HEK293 (cell line): ENCODE data around the gene EXOSC2.

ENCODE experiments used
- CTCF ChIA-PET: fragments of 350-600 bp; formaldehyde crosslinking; extraction: SDS; loops from one replicate; lab custom pipeline; 2021; ENCODE audit warnings: antibody characterized with exemption; lab: Yijun Ruan, JAX
- POLR2A ChIA-PET: fragments of 300-600 bp; formaldehyde crosslinking; extraction: SDS; loops from one replicate; lab custom pipeline; 2020; ENCODE audit warnings: antibody characterized with exemption, inconsistent platforms; lab: Yijun Ruan, JAX
- H3K27ac ChIP-seq: fragments of 200-500 bp; sonication (Bioruptor generic); 2 replicates; pipeline ENCODE4 v1.5.1; 2014; ENCODE audit warnings: low read depth, low read length, control low read depth, inconsistent platforms; ENCODE audit errors: extremely low read depth
- H3K36me3 ChIP-seq, 2 experiments: fragments of 200-500 bp in 1 of 2; sonication (Bioruptor generic) in 1 of 2; 1 replicate in 1 of 2; 2 replicates in 1 of 2; pipeline ENCODE4 v1.5.1; 2014 to 2017; ENCODE audit warnings: inconsistent platforms in 2 of 2, low read length in 2 of 2; ENCODE audit not compliant: control insufficient read depth in 2 of 2, insufficient read depth in 1 of 2
- H3K4me1 ChIP-seq: fragments of 200-500 bp; sonication (Bioruptor generic); 2 replicates; pipeline ENCODE4 v1.5.1; 2014; ENCODE audit warnings: mild to moderate bottlenecking, low read length, inconsistent platforms; ENCODE audit not compliant: control insufficient read depth, insufficient read depth
- H3K4me3 ChIP-seq: 2 replicates; pipeline ENCODE4 v1.5.1; 2011; ENCODE audit warnings: low read depth, mild to moderate bottlenecking, control low read depth, low read length, moderate library complexity
- H3K9me3 ChIP-seq: fragments of 200-500 bp; sonication (Bioruptor generic); 2 replicates; pipeline ENCODE4 v1.5.1; 2014; ENCODE audit warnings: low read depth, low read length, inconsistent platforms; ENCODE audit not compliant: control insufficient read depth, insufficient read depth
- GLIS1 ChIP-seq: fragments of 450-650 bp; formaldehyde crosslinking; IDR thresholded peaks from 2 replicates; pipeline ENCODE4 v1.5.1; 2016; ENCODE audit warnings: missing biosample characterization, missing genetic modification characterization
- HIC1 ChIP-seq: fragments of 450-650 bp; formaldehyde crosslinking; IDR thresholded peaks from 2 replicates; pipeline ENCODE4 v1.5.1; 2016; ENCODE audit warnings: missing biosample characterization, missing genetic modification characterization
- PRDM1 ChIP-seq: fragments of 450-650 bp; formaldehyde crosslinking; IDR thresholded peaks from 2 replicates; pipeline ENCODE4; 2016; ENCODE audit warnings: missing biosample characterization, missing genetic modification characterization
- SP3 ChIP-seq: fragments of 450-650 bp; formaldehyde crosslinking; IDR thresholded peaks from 2 replicates; pipeline ENCODE4 v1.5.1; 2016; ENCODE audit warnings: missing biosample characterization, missing genetic modification characterization
- WT1 ChIP-seq: fragments of 450-650 bp; formaldehyde crosslinking; IDR thresholded peaks from 2 replicates; pipeline ENCODE4 v1.5.1; 2016; ENCODE audit warnings: missing biosample characterization, missing genetic modification characterization
- ZNF146 ChIP-seq: fragments of 450-650 bp; formaldehyde crosslinking; IDR thresholded peaks from 2 replicates; pipeline ENCODE4 v1.5.1; 2016; ENCODE audit warnings: missing biosample characterization, missing genetic modification characterization
- ZNF311 ChIP-seq: fragments of 450-650 bp; formaldehyde crosslinking; IDR thresholded peaks from 2 replicates; pipeline ENCODE4 v1.5.1; 2017; ENCODE audit warnings: missing biosample characterization, missing genetic modification characterization, borderline replicate concordance
- ZNF514 ChIP-seq: fragments of 450-650 bp; formaldehyde crosslinking; IDR thresholded peaks from 2 replicates; pipeline ENCODE4 v1.5.1; 2016; ENCODE audit warnings: missing biosample characterization, missing genetic modification characterization
- ZNF580 ChIP-seq: fragments of 450-650 bp; formaldehyde crosslinking; IDR thresholded peaks from 2 replicates; pipeline ENCODE4 v1.5.1; 2016; ENCODE audit warnings: missing biosample characterization, missing genetic modification characterization
- ZNF692 ChIP-seq: fragments of 450-650 bp; formaldehyde crosslinking; IDR thresholded peaks from 2 replicates; pipeline ENCODE4 v1.5.1; 2016; ENCODE audit warnings: missing biosample characterization, missing genetic modification characterization
- ZSCAN18 ChIP-seq: fragments of 450-650 bp; formaldehyde crosslinking; IDR thresholded peaks from 2 replicates; pipeline ENCODE4 v1.5.1; 2016; ENCODE audit warnings: missing biosample characterization, missing genetic modification characterization
- ZSCAN5A ChIP-seq: fragments of 450-650 bp; formaldehyde crosslinking; IDR thresholded peaks from 2 replicates; pipeline ENCODE4 v1.5.1; 2016; ENCODE audit warnings: missing biosample characterization, missing genetic modification characterization

EXOSC2 gene

GRCh38 chr9:130745829-130746228 lies 52.2 kb downstream of the EXOSC2 start:
- H3K9me3 ChIP-seq, result no peaks in the 10 kb centered on the region
- H3K36me3 ChIP-seq, result no peaks in the 10 kb centered on the region
- no peak overlapping the region for H3K4me3 ChIP-seq
- no peak for TF ChIP-seq HIC1 (tag by site-specific recombination)
- TF ChIP-seq ZSCAN5A (tag by site-specific recombination), result no peak
- no peak for TF ChIP-seq ZNF692 (tag by site-specific recombination)
- no peak for TF ChIP-seq ZNF311 (tag by site-specific recombination)
- no peak for TF ChIP-seq ZSCAN18 (tag by site-specific recombination)
- TF ChIP-seq PRDM1, result no peak
- no peak for TF ChIP-seq WT1 (tag by site-specific recombination)
- POLR2A ChIA-PET, result no interaction called here
- CTCF ChIA-PET, result no interaction called here
- H3K27ac ChIP-seq, result no peak overlapping the region
- no peaks in the 10 kb centered on the region for H3K4me1 ChIP-seq

GRCh38 chr9:130746434-130747212 lies 53.0 kb downstream of the EXOSC2 start:
- ChIA-PET CTCF (interaction anchor here (0.6 kb wide), 2 partner anchors 16 to 28 kb away, joined by 4 to 5 read pairs; no protein-coding TSS in a partner anchor), POLR2A (no interaction called here)
- no peak overlapping the region for H3K27ac ChIP-seq
- no peaks in the 10 kb centered on the region for H3K4me1 ChIP-seq
- no peaks in the 10 kb centered on the region for H3K36me3 ChIP-seq
- H3K9me3 ChIP-seq, result no peaks in the 10 kb centered on the region
- no peak overlapping the region for H3K4me3 ChIP-seq
- TF ChIP-seq ZNF580 (peak; percentile 71; the same call in 1 of the 2 replicates), GLIS1 (tag by site-specific recombination) (0 out of 2 replicates have a peak, but pooled peaks have one; percentile 22), SP3 (tag by site-specific recombination) (no peak), ZNF514 (tag by site-specific recombination) (no peak), ZNF146 (tag by site-specific recombination) (peak; percentile 99)
